Mucosa of descending colon (tissue), 3 donors: ENCODE data around the gene COL4A2. TPM values are rescaled to one million over a fixed set of nuclear protein-coding genes. Genes with fewer than 3 reads are reported as not detected.

Experiments used
- ATAC-seq: fragments of 200-7000 bp; cut with Tn5 transposase; one replicate; pipeline ENCODE4 v1.9.1; 2020; ENCODE audit warnings: mild to moderate bottlenecking, moderate library complexity
- DNase-seq, 3 donors: peaks; one replicate each; pipeline ENCODE4 v3.0.0-alpha.2; 2020
- H3K36me3 ChIP-seq: fragments of 200-600 bp; one replicate; pipeline ENCODE4 v1.8.0; 2021; ENCODE audit warnings: low read depth, mild to moderate bottlenecking
- H3K4me1 ChIP-seq: fragments of 200-600 bp; one replicate; pipeline ENCODE4 v1.8.0; 2021; ENCODE audit warnings: low read depth, mild to moderate bottlenecking
- H3K4me3 ChIP-seq: fragments of 200-600 bp; one replicate; pipeline ENCODE4 v1.8.0; 2021; ENCODE audit warnings: mild to moderate bottlenecking
- H3K9me3 ChIP-seq: fragments of 200-600 bp; one replicate; pipeline ENCODE4 v1.8.0; 2021; ENCODE audit warnings: mild to moderate bottlenecking
- CTCF ChIP-seq: fragments of 200-600 bp; IDR thresholded peaks from one replicate; pipeline ENCODE4 v1.8.0; 2022; ENCODE audit warnings: antibody characterized with exemption, mild to moderate bottlenecking
- intact Hi-C, 2 donors: fragments of 100-400 bp; cut with DNase I in 1 of 2; cut with micrococcal nuclease in 1 of 2; formaldehyde crosslinking; loops; one replicate each; pipeline versions ENCODE4 v1.11.0 to v1.11.1; 2022; cut with DNase I, micrococcal nuclease
- total RNA-seq, 3 donors: library from RNA; stranded (reverse); fragmentation: NEBNext Ultra II Directional in 2 of 3; extraction: Animal tissue kit (Norgen Biotek cat#: 25700) in 2 of 3; gene quantifications; one replicate each; pipeline versions ENCODE4 v1.2.1 to v1.2.4, GENCODE V29; 2021 to 2023
- donor health status: DM: no; HTN: no; CAD: no; lungs with moderate emphysema.
- donor health status: DM: no; HTN: no; CAD: no.
- donor health status: DM: no; HTN: yes; CAD: no.

COL4A2 gene
- total RNA-seq, 3 donors from 2014 or later, result 33.5 to 389 (median 74.2) TPM

- Histone ChIP-seq H3K36me3 (no peaks in the 10 kb centered on the region), H3K4me3 (no peak overlapping the region), H3K9me3 (no peaks in the 10 kb centered on the region), H3K4me1 (no peaks in the 10 kb centered on the region)
- intact Hi-C loops, result no loop called here
- DNase-seq (no peak), ATAC-seq (no peak)
- no peak for TF ChIP-seq CTCF
Measured at GRCh38 chr13:110286833-110287819, 20.0 kb upstream of the COL4A2 start.

- ATAC-seq, result no peak
- H3K4me1 ChIP-seq, result no peaks in the 10 kb centered on the region
- TF ChIP-seq CTCF, result no peak
Measured at GRCh38 chr13:110289174-110289573, 17.9 kb upstream of the COL4A2 start.

DNA sequence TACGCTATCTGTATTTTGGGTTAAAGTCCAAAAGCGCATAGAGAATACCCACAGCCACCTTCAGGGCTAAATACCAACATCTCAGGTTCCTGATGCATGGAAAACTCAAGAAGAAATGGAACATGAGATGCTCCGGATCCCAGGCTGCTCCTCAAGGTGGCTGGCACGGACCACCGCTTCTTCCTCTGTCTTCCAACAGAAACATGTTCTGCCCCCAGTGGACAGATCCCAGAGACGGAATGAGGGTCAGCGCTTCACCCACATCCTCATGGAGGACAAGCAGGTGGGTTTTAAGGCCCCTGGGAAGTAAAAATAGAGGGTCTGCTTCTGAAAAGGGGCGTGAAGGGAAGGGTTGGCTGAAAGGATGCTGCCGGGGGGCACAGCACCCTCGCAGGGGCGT, 17.4 kb upstream of the COL4A2 start:
- no peak overlapping the region for H3K4me3 ChIP-seq
- ATAC-seq (no peak), DNase-seq (no peak)
- no peaks in the 10 kb centered on the region for H3K36me3 ChIP-seq
- H3K4me1 ChIP-seq, result no peaks in the 10 kb centered on the region
- TF ChIP-seq CTCF, result no peak
- H3K9me3 ChIP-seq, result no peaks in the 10 kb centered on the region
- intact Hi-C loops, result no loop called here

More at GRCh38 chr13:110289174-110289573, 17.9 kb upstream of the COL4A2 start:
- H3K36me3 ChIP-seq, result no peaks in the 10 kb centered on the region
- intact Hi-C loops, result no loop called here
- H3K4me3 ChIP-seq, result no peak overlapping the region
- no peaks in the 10 kb centered on the region for H3K9me3 ChIP-seq
- DNase-seq, result no peak

GRCh38 chr13:110290153-110290552, 16.9 kb upstream of the COL4A2 start:
- TF ChIP-seq CTCF, result no peak
- no peaks in the 10 kb centered on the region for H3K4me1 ChIP-seq
- DNase-seq, result no peak

GRCh38 chr13:110290826-110291225, 16.3 kb upstream of the COL4A2 start:
- intact Hi-C loops, result no loop called here
- DNase-seq, result no peak
- Histone ChIP-seq H3K9me3 (no peaks in the 10 kb centered on the region), H3K36me3 (no peaks in the 10 kb centered on the region), H3K4me3 (no peak overlapping the region), H3K4me1 (no peaks in the 10 kb centered on the region)
- no peak for TF ChIP-seq CTCF
- no peak for ATAC-seq

More at GRCh38 chr13:110290153-110290552, 16.9 kb upstream of the COL4A2 start:
- Histone ChIP-seq H3K4me3 (no peak overlapping the region), H3K36me3 (no peaks in the 10 kb centered on the region), H3K9me3 (no peaks in the 10 kb centered on the region)
- ATAC-seq, result no peak
- intact Hi-C loops, result no loop called here
